Epithelial cell of proximal tubule (primary cell): ENCODE results near the gene HTRA3. TPM values are rescaled to one million over a fixed set of nuclear protein-coding genes. Genes with fewer than 3 reads are reported as not detected.

Experiments
- DNase-seq: peaks from one replicate; pipeline ENCODE4 v3.0.0-alpha.2; 2011; ENCODE audit warnings: low read depth
- H3K4me3 ChIP-seq: 2 replicates; pipeline ENCODE4 v1.5.1; 2011; ENCODE audit warnings: low read depth, mild to moderate bottlenecking, low read length
- total RNA-seq: library from RNA; depleted of rRNA; stranded (reverse); fragments of >200 nt; gene quantifications from 2 replicates; pipeline ENCODE4 v1.2.3, GENCODE V29; 2015
- TF ChIP-seq, protein P1 (sequence below): conservative IDR thresholded peaks from 2 replicates; pipeline ENCODE4 v1.5.1; 2012; ENCODE audit warnings: low read depth, mild to moderate bottlenecking, low read length

The HTRA3 gene
- total RNA-seq, 1 donor from 2014 or later, result 1.2 TPM

DNA sequence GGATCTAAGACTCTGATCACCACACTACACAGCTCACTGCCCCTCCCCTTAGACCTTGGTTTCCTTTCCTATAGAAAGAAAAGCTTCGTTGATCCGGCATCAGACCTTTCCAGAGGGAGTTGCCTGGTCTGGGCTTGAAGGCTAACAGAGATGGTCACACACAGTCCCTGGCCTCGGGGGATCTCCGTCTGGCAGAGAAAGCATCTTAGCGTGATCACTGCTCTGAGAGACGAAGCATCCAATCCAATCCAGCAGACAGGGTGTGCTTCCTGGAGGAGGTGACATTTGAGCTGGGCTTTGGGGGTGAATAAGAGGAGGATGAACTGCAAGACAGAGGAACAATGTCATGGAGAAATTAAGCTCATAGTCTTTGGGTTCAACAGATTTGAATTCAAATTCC lies 49.5 kb downstream of the HTRA3 start:
- no peak overlapping the region for H3K4me3 ChIP-seq
- TF ChIP-seq, protein P1, sequence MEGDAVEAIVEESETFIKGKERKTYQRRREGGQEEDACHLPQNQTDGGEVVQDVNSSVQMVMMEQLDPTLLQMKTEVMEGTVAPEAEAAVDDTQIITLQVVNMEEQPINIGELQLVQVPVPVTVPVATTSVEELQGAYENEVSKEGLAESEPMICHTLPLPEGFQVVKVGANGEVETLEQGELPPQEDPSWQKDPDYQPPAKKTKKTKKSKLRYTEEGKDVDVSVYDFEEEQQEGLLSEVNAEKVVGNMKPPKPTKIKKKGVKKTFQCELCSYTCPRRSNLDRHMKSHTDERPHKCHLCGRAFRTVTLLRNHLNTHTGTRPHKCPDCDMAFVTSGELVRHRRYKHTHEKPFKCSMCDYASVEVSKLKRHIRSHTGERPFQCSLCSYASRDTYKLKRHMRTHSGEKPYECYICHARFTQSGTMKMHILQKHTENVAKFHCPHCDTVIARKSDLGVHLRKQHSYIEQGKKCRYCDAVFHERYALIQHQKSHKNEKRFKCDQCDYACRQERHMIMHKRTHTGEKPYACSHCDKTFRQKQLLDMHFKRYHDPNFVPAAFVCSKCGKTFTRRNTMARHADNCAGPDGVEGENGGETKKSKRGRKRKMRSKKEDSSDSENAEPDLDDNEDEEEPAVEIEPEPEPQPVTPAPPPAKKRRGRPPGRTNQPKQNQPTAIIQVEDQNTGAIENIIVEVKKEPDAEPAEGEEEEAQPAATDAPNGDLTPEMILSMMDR, result no peak
- DNase-seq, result no peak

DNA sequence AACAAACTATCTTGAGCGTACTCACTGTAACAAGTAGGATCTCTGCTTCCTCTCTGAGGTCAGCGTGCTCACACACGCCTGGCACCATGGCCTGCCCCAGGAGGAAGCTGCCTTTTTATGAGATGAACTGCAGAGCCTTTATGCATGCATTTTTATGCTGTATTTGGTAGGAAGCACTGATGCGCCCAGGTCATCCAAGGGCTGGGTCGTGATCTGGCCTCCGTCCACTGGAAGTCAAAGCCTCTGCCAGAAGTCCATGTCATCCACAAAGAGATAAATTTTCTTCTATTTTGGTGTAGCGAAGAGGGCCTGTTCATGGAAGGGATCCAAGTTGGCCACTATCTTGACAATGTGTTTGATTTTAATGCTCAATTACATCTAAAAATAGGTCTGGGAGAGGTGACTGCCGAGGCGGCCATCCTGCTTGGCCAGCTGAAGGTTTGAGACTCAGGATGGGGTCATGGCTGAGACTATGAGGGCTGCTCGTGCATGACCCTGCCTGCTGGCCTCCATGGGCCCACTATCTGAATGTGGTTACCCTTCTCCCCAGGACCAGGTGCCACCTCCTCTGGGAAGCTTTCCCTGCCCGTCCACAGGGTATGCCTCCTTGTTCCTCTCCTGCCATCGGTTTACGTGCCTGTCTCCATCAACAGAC lies 50.3 kb downstream of the HTRA3 start:
- no peak for DNase-seq
- TF ChIP-seq, protein P1, result no peak
- H3K4me3 ChIP-seq, result no peak overlapping the region

DNA sequence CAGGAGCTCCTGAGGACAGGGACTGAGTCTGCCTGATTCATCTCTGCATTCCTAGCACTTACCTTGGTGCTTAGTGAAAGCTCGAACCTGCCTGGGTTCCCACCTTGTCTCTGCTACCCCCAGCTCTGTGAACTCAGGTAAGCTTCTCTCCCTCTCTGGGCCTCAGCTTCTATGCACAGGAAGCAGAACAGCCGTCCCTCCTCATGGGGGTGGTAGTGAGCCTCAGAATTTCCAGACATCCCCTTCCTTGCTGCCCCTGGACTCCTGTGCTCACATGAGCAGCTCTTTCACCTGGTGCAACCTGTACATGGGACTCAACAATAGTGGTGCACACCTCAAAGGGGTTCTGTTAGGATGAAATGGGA lies 50.8 kb downstream of the HTRA3 start:
- no peak for DNase-seq
- no peak overlapping the region for H3K4me3 ChIP-seq
- TF ChIP-seq, protein P1, result peak; percentile 46

DNA sequence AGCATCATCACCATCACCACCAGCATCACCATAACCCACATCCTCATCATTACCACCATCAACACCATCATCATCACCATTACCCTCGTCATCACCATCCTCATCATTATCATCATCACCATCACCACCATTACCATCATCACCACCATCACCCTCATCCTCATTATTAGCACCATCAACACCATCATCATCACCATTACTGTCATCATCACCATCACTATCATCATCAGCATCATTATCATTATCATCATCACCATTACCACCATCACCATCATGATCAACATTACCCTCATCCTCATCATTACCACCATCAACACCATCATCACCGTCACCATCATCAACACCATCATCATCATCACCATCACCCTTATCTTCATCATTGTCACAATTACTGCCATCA lies 51.7 kb downstream of the HTRA3 start:
- TF ChIP-seq, protein P1, result no peak
- DNase-seq, result no peak
- H3K4me3 ChIP-seq, result no peak overlapping the region

DNA sequence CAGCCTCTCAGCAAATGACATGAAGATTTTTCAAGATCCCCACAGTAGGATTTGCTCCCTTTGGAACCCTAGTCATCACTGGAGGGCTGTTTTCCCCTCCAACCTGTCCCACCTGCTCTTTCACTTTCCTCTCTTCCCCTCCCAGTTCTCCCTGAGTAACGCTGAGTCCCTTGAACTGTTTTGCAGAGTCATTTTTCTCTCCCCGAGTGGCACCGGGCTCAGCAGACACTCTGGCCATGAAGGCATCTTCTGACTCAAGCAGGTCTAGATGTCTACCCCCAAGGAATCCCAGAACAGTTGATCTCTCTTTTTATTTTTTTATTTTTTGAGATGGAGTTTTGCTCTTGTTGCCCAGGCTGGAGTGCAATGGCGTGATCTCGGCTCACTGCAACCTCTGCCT lies 52.2 kb downstream of the HTRA3 start:
- DNase-seq, result no peak
- TF ChIP-seq, protein P1, result no peak
- H3K4me3 ChIP-seq, result no peak overlapping the region

DNA sequence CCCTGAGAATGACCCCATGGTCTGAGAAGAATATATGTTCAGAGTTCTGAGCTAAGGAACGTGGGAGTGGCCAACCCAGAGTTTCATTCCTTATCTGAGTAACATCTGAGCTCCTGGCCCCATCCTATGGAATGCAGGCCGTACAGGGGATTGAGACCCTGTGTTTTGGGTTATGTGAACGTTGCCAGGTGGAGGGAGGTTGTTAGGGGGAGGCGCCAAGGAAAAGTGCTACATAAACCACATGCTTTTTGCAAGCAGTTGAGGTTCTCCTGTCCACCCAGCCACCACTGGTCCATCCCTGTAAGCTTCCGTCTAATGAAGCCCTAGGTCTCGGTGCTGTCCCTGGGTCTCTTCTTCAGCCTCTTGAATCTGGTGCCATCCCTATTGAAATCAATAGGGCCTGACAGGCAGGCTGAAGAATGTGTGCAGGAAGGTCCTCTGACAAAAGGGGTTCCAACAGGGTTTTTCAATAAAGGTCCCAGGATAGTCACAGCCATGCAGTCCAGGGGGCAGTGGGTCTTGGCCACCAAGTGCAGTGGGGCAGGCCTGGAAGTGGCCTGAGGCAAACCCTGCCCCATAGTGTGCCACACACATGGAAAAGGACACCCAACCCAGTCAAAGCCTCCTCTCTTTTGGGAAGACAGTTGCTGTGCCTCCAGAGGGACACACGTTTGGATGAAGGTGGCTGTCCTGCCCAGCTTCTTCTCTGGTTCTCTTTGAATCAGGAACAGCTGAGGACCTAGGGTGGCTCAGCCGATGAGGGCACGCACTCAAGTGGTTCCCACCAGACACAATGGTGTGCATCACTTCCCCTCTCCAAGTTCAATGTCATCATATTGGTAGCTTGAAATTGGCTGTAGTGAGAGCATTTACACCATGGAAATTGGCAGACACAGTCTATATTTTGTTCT lies 53.5 kb downstream of the HTRA3 start:
- TF ChIP-seq, protein P1, result no peak
- no peak for DNase-seq
- H3K4me3 ChIP-seq, result no peak overlapping the region
